ENCODE measurements around the gene SCFD2. TPM values are rescaled to one million over a fixed set of nuclear protein-coding genes. Genes with fewer than 3 reads are reported as not detected.

Gene SCFD2
- polyA plus RNA-seq, 1 donor: 8.2 TPM

GRCh38 chr4:52979821-52980590 lies 385.9 kb downstream of the SCFD2 start:
- Histone ChIP-seq H3K36me3 (ENCODE audit: control insufficient read depth, insufficient read depth, low read length) (no peaks in the 10 kb centered on the region), H3K9me3 (ENCODE audit: control insufficient read depth, low read depth, low read length) (no peaks in the 10 kb centered on the region), H3K27me3 (ENCODE audit: control insufficient read depth, insufficient read depth, low read length) (no peaks in the 10 kb centered on the region), H3K4me1 (ENCODE audit: control insufficient read depth, insufficient read depth, low read length) (no peaks in the 10 kb centered on the region), H3K4me3 (ENCODE audit: low read length) (no peak overlapping the region), H3K27ac (ENCODE audit: low read length) (no peak overlapping the region)
- no peak for DNase-seq
- 100% methylated on average over 1 of the region's 3 CpGs for WGBS (ENCODE audit: insufficient coverage, low lambda C conversion rate)

- no peaks in the 10 kb centered on the region for H3K27me3 ChIP-seq (ENCODE audit: control insufficient read depth, insufficient read depth, low read length)
- no peaks in the 10 kb centered on the region for H3K36me3 ChIP-seq (ENCODE audit: control insufficient read depth, insufficient read depth, low read length)
- WGBS (ENCODE audit: insufficient coverage, low lambda C conversion rate): 100% methylated on average over 1 of the region's 1 CpG
- H3K27ac ChIP-seq (ENCODE audit: low read length): no peak overlapping the region
- H3K4me1 ChIP-seq (ENCODE audit: control insufficient read depth, insufficient read depth, low read length): no peaks in the 10 kb centered on the region
- H3K4me3 ChIP-seq (ENCODE audit: low read length): no peak overlapping the region
- DNase-seq: no peak
- no peaks in the 10 kb centered on the region for H3K9me3 ChIP-seq (ENCODE audit: control insufficient read depth, low read depth, low read length)
Observed at GRCh38 chr4:52979020-52979419, 386.8 kb downstream of the SCFD2 start.

GRCh38 chr4:52977252-52977651 lies 388.6 kb downstream of the SCFD2 start:
- H3K4me1 ChIP-seq (ENCODE audit: control insufficient read depth, insufficient read depth, low read length): no peaks in the 10 kb centered on the region
- no peaks in the 10 kb centered on the region for H3K36me3 ChIP-seq (ENCODE audit: control insufficient read depth, insufficient read depth, low read length)
- no peak overlapping the region for H3K27ac ChIP-seq (ENCODE audit: low read length)
- no CpG with 5 or more reads among the region's 1 CpG for WGBS (ENCODE audit: insufficient coverage, low lambda C conversion rate)
- H3K9me3 ChIP-seq (ENCODE audit: control insufficient read depth, low read depth, low read length): no peaks in the 10 kb centered on the region
- H3K27me3 ChIP-seq (ENCODE audit: control insufficient read depth, insufficient read depth, low read length): no peaks in the 10 kb centered on the region
- H3K4me3 ChIP-seq (ENCODE audit: low read length): no peak overlapping the region
- DNase-seq: no peak

- no CpG with 5 or more reads among the region's 4 CpGs for WGBS (ENCODE audit: insufficient coverage, low lambda C conversion rate)
Observed at GRCh38 chr4:52976523-52977230, 389.2 kb downstream of the SCFD2 start.

GRCh38 chr4:52968691-52969090 lies 397.2 kb downstream of the SCFD2 start:
- whole genome bisulfite sequencing (ENCODE audit: insufficient coverage, low lambda C conversion rate): 100% methylated on average over 2 of the region's 3 CpGs

More at GRCh38 chr4:52976523-52977230, 389.2 kb downstream of the SCFD2 start:
- H3K4me3 ChIP-seq (ENCODE audit: low read length): no peak overlapping the region
- H3K4me1 ChIP-seq (ENCODE audit: control insufficient read depth, insufficient read depth, low read length): no peaks in the 10 kb centered on the region
- H3K36me3 ChIP-seq (ENCODE audit: control insufficient read depth, insufficient read depth, low read length): no peaks in the 10 kb centered on the region
- DNase-seq: no peak
- no peak overlapping the region for H3K27ac ChIP-seq (ENCODE audit: low read length)
- H3K27me3 ChIP-seq (ENCODE audit: control insufficient read depth, insufficient read depth, low read length): no peaks in the 10 kb centered on the region
- no peaks in the 10 kb centered on the region for H3K9me3 ChIP-seq (ENCODE audit: control insufficient read depth, low read depth, low read length)

GRCh38 chr4:52968241-52968640 lies 397.6 kb downstream of the SCFD2 start:
- no peaks in the 10 kb centered on the region for H3K4me1 ChIP-seq (ENCODE audit: control insufficient read depth, insufficient read depth, low read length)
- H3K4me3 ChIP-seq (ENCODE audit: low read length): no peak overlapping the region
- H3K9me3 ChIP-seq (ENCODE audit: control insufficient read depth, low read depth, low read length): no peaks in the 10 kb centered on the region
- H3K27ac ChIP-seq (ENCODE audit: low read length): no peak overlapping the region
- H3K36me3 ChIP-seq (ENCODE audit: control insufficient read depth, insufficient read depth, low read length): no peaks in the 10 kb centered on the region
- WGBS (ENCODE audit: insufficient coverage, low lambda C conversion rate): no CpG with 5 or more reads among the region's 5 CpGs
- no peaks in the 10 kb centered on the region for H3K27me3 ChIP-seq (ENCODE audit: control insufficient read depth, insufficient read depth, low read length)
- no peak for DNase-seq

More at GRCh38 chr4:52968691-52969090, 397.2 kb downstream of the SCFD2 start:
- H3K36me3 ChIP-seq (ENCODE audit: control insufficient read depth, insufficient read depth, low read length): no peaks in the 10 kb centered on the region
- H3K27me3 ChIP-seq (ENCODE audit: control insufficient read depth, insufficient read depth, low read length): no peaks in the 10 kb centered on the region
- no peak for DNase-seq
- H3K4me3 ChIP-seq (ENCODE audit: low read length): no peak overlapping the region
- H3K27ac ChIP-seq (ENCODE audit: low read length): no peak overlapping the region
- no peaks in the 10 kb centered on the region for H3K9me3 ChIP-seq (ENCODE audit: control insufficient read depth, low read depth, low read length)
- H3K4me1 ChIP-seq (ENCODE audit: control insufficient read depth, insufficient read depth, low read length): no peaks in the 10 kb centered on the region

- no peaks in the 10 kb centered on the region for H3K36me3 ChIP-seq (ENCODE audit: control insufficient read depth, insufficient read depth, low read length)
- H3K27ac ChIP-seq (ENCODE audit: low read length): no peak overlapping the region
- no peak for DNase-seq
- H3K4me1 ChIP-seq (ENCODE audit: control insufficient read depth, insufficient read depth, low read length): no peaks in the 10 kb centered on the region
- H3K9me3 ChIP-seq (ENCODE audit: control insufficient read depth, low read depth, low read length): no peaks in the 10 kb centered on the region
- no peak overlapping the region for H3K4me3 ChIP-seq (ENCODE audit: low read length)
- H3K27me3 ChIP-seq (ENCODE audit: control insufficient read depth, insufficient read depth, low read length): no peaks in the 10 kb centered on the region
Observed at GRCh38 chr4:52966781-52967180, 399.1 kb downstream of the SCFD2 start.

GRCh38 chr4:52966172-52966571 lies 399.7 kb downstream of the SCFD2 start:
- H3K4me3 ChIP-seq (ENCODE audit: low read length): no peak overlapping the region
- no peaks in the 10 kb centered on the region for H3K27me3 ChIP-seq (ENCODE audit: control insufficient read depth, insufficient read depth, low read length)
- H3K36me3 ChIP-seq (ENCODE audit: control insufficient read depth, insufficient read depth, low read length): no peaks in the 10 kb centered on the region
- no peak overlapping the region for H3K27ac ChIP-seq (ENCODE audit: low read length)
- H3K9me3 ChIP-seq (ENCODE audit: control insufficient read depth, low read depth, low read length): no peaks in the 10 kb centered on the region
- H3K4me1 ChIP-seq (ENCODE audit: control insufficient read depth, insufficient read depth, low read length): no peaks in the 10 kb centered on the region
- 83% methylated on average over 1 of the region's 5 CpGs for WGBS (ENCODE audit: insufficient coverage, low lambda C conversion rate)
- no peak for DNase-seq

- Histone ChIP-seq H3K9me3 (ENCODE audit: control insufficient read depth, low read depth, low read length) (no peaks in the 10 kb centered on the region), H3K4me3 (ENCODE audit: low read length) (no peak overlapping the region), H3K4me1 (ENCODE audit: control insufficient read depth, insufficient read depth, low read length) (no peaks in the 10 kb centered on the region), H3K36me3 (ENCODE audit: control insufficient read depth, insufficient read depth, low read length) (no peaks in the 10 kb centered on the region), H3K27ac (ENCODE audit: low read length) (no peak overlapping the region), H3K27me3 (ENCODE audit: control insufficient read depth, insufficient read depth, low read length) (no peaks in the 10 kb centered on the region)
- no peak for DNase-seq
- WGBS (ENCODE audit: insufficient coverage, low lambda C conversion rate): no CpG with 5 or more reads among the region's 4 CpGs
Observed at GRCh38 chr4:52964561-52965101, 401.2 kb downstream of the SCFD2 start.

- Histone ChIP-seq H3K36me3 (ENCODE audit: control insufficient read depth, insufficient read depth, low read length) (no peaks in the 10 kb centered on the region), H3K27ac (ENCODE audit: low read length) (no peak overlapping the region), H3K4me1 (ENCODE audit: control insufficient read depth, insufficient read depth, low read length) (no peaks in the 10 kb centered on the region), H3K9me3 (ENCODE audit: control insufficient read depth, low read depth, low read length) (no peaks in the 10 kb centered on the region), H3K27me3 (ENCODE audit: control insufficient read depth, insufficient read depth, low read length) (no peaks in the 10 kb centered on the region), H3K4me3 (ENCODE audit: low read length) (no peak overlapping the region)
- DNase-seq: no peak
Observed at GRCh38 chr4:52964011-52964410, 401.9 kb downstream of the SCFD2 start.
